ENCODE results near the gene SORBS1.

Gene SORBS1

DNA sequence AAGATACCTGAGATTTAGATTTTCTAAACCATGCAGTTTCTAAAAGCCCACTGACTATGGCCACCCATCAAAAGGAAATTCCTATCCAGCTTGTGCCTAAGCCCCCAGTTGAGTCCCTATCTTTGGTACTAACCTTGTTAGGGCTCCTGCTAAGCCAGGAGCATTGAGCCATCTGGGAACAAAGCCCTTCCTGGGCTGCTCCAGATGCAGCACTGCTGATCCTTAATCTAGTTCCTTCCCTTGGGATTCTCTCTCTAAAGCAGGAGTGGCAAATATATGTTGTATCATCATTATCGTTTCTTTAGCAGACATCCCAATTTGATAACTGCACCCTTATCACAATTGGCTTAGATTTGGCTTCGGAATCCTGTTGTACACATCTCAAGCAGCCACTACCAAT lies 245.7 kb downstream of the SORBS1 start:
- DNase-seq (ENCODE audit: low read depth) = no peak

DNA sequence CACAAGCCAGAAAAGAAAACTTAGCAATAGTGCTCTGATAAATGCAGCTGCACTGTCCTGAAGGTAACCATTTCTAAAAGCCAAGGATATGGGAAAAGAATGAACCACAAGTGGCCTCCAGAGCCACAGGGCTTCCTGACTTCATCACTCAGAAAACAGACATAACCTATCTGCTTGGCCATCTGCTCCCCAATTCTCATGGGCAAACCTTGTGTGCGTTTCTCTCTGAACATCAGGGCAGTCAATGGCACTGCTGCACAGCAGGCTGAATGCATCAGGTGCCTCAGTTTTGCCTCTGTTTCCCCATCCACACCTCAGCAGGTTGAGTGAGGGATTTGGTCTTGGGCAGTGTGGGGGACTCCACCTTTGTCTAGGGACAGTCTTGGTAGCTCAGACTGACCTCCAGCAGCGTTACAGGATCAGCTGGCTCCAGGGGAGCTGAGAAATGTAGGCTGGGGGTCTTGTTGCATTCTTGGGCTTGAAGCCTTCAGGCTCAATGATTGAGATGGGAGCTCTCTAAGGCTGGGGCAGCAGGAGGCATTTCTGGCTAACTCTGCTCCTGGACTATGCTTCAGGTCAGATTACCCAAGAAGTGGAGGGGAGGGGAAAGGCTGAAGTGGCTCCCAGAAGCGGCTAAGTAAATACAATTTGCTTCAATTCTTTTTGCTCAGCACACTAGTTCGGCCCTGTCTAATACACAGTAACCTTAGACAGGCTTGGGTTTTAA lies 246.8 kb downstream of the SORBS1 start:
- no peak for DNase-seq (ENCODE audit: low read depth)

DNA sequence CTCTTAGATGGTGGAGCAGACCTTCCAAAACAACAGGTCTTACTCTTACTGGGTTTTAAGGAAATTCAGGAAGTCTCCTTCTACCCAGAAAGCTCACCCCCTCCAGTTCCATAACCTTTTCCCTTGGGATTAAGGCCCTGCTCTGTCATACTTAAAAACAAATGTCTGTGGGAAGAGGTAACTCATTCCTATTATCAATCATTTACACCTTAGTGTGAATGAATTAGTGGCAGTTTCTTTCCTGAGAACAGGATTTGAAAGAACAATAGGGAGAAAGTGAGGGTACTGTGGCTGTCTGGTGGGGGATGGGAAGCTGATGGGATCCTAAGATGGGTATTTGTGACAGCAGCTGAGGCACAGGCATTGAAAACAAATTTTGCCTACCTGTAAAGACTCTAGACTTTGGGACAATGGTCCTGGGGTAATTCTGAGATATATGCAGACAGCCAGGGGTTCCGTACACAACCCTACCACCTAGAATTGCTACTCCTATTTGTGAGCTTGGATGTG lies 248.1 kb downstream of the SORBS1 start:
- no peak for DNase-seq (ENCODE audit: low read depth)

DNA sequence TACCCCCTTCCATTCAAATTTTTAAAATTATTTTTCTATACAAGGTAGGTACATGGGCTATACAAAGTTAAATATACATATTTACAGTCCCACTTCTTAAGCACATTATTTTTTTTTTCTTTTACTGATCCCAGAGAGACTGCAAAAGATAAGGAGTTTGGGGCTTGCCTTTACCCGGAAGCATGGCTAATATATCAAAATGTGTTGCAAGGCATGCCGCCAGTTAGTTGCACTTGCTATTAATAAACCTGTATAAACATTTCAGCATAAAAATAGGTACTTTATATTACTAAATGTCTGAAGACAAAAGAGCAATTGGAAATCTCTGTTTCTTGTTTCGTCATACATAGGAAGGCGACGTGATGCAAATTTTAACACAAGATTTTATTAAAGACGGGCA lies 248.9 kb downstream of the SORBS1 start:
- no peak for DNase-seq (ENCODE audit: low read depth)

DNA sequence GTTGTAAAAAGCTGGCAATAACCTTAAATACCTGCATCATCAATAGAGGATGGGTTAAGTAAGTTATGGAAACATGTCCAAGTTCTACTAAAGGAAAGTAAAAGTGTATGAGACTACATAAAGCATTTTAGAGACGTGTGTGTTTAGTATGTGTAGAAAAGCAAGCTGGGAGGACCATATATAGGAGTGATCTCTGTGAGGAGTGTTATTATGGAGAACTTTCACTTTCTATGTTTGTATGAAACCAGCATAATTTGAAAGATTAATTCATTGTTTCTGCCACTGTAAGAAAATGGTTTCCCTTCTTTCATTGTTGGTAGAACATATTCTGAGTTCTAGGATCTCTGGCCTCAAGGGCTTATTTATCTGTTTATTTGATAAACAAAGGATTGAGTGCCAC lies 251.2 kb downstream of the SORBS1 start:
- no peak for DNase-seq (ENCODE audit: low read depth)

DNA sequence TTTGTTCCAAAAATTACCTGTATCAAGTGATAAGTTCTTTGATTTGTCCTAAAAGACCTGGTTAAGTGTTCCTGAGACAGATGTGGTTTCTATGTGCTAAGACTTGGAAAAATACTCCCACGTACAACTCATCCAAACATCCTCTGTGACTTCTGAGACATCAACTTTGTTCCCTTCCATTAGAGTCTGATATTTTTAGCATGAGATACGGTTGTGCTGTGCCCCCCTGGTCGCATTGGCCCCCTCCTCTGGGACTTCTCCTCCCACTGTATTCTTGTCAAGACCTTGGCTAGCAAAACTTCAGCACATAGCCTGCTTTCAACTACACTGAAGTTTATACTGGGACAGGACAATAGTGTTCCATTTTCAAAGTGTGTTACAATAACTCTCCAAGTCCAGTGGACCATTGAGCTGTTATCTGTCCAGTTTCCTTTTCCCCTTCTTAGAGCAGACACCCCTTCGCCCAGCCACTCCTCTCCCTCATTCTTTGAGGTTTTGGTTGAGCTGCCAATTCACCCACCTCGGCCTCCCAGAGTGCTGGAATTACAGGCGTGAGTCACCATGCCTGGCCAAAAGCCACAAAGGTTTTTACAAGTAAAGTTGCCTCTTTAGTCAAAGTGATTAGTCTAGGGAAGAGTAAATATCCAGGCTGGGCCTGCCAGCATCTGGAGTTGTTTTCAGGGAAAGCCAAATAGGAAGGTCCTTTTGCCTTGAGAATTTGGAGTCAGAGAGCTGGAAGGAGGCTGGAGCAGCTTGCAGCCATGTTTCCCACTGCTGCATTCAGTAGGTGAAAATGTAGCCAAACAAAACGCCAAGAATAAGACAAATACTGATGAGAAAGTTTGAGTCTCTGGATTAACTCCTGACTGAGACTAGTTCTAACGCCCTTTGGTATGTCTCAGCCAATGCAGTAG lies 252.5 kb downstream of the SORBS1 start:
- DNase-seq (ENCODE audit: low read depth) = no peak

DNA sequence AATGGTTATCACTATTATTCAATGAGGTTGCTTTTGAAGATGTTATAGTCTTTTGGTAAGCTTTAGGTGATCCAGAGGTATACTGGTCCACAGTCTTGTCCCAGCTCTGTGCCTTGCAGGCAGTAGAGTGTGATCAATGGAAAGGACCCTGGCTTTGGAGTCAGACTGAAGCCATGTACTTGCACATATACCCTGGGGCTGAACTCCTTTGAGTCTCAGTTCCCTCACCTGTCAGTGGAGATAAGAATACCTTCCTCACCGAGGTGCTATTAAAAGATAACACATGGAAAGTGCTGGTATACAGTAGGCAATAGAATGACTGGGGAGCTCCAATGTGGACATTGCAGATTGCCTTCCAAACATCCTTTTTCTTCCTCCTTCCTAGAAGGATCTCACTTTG lies 254.3 kb downstream of the SORBS1 start:
- no peak for DNase-seq (ENCODE audit: low read depth)

DNA sequence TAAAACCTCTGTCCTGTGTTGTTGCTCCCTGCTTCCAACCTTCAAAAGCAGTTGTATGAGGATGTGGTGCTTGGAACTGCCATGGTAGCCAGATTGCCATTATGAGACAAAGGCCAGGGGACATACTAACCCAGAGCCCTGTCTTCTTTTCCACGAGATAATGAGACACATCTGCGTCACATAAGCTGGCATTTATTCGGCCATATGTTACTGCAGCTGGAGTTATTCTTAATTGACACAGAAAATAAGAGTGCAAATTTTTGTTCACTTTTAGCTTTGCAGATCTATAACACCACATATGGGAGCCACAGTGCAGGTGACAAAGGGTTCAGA lies 254.9 kb downstream of the SORBS1 start:
- no peak for DNase-seq (ENCODE audit: low read depth)

DNA sequence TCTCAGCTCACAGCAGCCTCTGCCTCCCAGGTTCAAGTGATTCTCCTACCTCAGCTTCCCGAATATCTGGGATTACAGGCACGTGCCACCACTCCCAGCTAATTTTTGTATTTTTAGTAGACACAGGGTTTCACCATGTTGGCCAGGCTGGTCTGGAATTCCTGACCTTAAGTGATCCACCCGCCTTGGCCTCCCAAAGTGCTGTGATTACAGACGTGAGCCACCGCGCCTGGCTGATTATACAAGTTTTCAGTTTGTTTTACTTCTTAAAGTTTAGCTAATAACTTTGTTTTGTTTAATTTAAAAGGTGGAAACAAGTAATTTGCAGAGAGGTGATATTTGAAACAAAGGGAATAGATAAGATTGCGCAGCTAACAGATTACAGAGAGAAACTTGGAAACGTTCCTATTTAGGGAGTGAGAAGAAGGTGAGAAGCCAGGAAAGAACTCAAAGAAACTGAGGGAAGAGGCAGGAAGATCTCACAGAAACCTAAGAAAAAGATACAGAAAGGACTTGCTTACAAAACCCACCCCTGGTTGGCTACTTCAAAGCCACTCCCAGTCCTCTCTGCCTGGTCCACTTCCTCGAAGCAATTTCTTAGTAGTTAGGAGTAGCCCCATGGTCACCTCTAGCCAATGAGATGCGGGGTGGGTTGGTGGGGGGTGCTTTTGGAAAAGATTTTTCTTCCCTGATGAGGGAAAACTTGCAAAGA lies 255.4 kb downstream of the SORBS1 start:
- DNase-seq (ENCODE audit: low read depth) = no peak

DNA sequence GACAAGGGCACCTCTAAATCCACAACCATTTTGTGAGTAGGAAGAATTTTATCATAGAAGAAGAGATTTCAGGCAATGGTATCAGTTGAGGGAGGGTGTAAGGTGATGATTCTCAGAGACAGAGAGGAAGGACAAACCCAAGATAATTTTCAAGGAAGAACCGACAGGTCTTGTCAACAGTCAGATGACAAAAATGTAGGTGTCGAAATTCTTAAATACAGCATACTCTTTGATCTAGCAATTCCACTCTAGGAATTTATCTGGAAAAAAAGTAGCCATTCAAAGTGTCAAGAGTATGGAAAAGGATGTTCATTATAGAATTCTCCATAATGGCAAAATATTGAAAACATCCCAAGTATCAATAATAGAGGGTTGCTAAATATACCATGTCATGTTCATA lies 256.2 kb downstream of the SORBS1 start:
- no peak for DNase-seq (ENCODE audit: low read depth)

DNA sequence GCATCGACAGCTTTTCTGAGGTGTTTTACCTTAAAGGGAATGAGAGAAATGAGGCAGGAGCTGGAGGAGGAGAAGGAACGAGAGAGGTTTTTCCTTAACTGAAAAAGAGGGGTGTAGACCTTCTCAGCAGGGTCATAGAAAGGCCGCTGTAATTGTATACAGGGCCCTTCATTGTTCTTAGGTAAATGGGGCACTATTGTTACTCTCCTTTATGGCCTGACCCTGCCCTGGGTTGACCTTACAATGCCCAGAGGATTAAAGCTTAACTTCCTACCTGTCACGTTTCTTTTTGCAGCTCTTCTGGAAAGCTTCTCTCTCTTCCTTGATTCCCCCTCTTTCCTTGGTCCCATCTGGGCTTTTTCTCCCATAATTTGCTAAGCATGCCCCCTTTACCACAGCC lies 256.7 kb downstream of the SORBS1 start:
- DNase-seq (ENCODE audit: low read depth) = no peak

DNA sequence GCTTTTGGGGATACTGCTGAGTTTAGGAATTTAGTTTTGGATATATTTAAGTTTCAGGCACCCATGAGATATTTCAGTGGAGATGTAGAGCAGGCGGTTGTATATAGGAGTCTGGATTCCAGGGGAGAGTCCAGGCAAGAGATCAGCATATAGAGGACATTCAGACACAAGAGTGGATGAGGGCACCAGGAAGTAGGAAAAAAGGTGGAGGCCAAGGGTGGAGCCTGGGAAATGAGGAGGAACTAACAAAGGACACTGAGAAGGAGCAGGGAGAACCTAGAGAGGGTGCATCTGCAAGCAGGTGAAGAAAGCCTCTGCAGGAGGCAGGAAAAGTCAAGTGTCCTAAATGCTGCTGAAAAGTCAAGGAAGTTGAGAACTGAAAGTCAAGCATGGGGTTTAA lies 257.2 kb downstream of the SORBS1 start:
- DNase-seq (ENCODE audit: low read depth) = no peak

DNA sequence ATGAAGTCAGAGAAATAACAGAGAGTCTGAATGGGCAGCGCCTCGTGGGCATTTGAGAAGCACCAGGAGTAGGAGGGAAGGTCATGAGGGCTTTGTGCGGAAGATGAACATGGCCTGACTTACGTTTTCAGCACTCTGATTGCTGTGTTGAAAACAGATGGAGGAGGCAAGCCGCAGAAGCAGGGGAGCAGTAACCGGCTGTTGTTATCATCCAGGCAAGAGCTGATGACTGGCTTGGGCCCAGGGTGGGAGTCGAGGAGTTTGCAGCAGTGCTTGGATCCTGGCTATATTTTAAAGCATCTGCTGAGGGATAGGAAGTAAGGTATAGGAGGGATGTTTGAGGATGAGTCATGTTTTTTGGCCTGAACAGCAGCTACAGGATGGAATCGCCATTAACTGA lies 257.6 kb downstream of the SORBS1 start:
- no peak for DNase-seq (ENCODE audit: low read depth)

DNA sequence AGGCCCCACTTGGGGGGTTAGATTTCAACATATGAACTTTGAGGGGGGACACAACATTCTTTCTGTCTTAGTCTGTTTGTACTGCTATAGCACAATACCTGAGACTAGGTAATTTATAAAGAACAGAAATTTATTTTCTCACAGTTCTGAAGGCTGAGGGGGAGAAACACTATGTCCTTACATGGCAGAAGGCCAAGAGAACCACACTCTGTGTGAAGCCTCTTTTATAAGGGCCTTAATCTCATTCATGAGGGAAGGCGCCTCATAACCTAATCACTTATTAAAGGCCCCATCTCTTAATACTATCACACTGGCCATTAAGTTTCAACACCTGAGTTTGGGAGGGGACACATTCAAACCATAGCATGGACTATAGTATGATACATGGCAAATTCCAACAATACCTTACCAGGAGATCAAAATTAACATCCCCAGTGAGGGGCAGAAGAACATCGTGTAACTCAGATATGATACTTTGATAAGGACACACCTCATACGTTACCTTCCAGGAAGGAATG lies 261.1 kb downstream of the SORBS1 start:
- DNase-seq (ENCODE audit: low read depth) = no peak

DNA sequence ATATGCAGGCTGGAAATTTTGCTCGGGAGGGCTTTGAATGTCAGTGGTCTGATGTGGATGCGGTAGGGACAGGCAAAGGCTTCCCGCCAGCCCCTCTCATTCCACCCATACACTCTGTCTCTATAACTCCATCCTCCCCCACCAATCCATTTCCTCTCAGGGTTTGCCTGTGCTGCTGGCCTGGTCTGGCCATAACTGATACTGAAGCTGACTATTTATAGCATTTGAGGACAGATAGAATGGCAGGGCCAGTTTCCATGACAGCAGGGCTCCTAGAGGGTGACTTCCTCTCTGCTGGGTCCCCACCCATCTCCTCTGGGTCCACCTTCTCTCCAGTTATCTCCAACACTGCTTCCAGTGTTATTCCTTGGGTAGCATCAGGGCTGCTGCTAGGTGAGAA lies 263.8 kb downstream of the SORBS1 start:
- no peak for DNase-seq (ENCODE audit: low read depth)

DNA sequence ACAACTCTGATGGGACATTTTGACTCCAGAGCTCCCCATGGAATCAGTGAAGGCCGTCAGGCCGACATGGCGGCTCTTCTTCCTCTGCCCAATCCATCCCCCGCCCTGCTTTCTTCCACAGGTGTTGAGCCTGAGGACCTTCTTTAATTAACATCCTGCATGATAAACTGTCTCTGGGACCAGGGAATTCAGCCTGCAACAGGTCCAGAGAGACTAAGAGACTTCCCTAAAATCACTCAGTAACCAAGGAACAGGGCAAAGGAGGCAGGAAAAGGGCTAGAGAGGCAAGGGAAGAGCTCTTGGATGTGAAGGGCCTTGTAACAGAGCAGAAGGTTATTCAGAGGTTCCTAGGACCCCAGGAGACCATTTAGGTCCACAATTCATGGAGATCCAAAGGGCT lies 264.4 kb downstream of the SORBS1 start:
- no peak for DNase-seq (ENCODE audit: low read depth)

DNA sequence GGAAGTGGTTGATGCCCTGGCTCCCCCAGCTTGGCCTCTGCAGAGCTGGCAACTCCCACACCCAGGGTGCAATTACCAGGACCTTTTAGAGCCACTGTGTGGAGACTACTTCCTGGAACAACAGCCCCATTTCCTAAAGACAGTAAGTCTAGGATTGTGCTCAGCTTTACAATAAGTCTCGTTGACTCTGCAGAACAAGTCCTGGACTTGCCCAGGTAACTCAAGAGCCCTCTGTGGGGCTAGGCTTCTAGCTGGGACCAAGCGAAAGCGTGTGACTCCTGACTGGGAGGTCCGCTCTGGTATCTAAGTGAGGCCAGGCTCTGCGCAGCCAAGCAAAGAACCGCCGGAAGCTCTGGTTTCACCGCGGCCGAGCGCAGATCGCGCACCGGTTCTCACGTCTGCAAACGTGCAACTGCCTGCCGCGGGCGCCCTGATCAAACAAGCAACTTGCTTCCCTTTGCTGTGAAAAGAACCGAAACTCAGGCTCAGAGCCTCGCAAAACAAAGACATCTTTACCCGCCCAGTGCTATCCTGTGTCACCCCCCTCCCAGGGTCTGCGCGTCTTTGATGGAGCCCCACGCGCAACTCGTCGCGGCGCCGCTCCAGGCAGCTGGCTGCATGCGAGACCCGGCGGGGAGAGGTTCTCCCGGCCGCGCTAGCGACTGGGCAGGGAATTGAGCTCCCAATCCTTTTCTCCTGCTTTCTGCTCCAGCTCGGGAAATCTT lies 266.0 kb downstream of the SORBS1 start:
- no peak for DNase-seq (ENCODE audit: low read depth)

DNA sequence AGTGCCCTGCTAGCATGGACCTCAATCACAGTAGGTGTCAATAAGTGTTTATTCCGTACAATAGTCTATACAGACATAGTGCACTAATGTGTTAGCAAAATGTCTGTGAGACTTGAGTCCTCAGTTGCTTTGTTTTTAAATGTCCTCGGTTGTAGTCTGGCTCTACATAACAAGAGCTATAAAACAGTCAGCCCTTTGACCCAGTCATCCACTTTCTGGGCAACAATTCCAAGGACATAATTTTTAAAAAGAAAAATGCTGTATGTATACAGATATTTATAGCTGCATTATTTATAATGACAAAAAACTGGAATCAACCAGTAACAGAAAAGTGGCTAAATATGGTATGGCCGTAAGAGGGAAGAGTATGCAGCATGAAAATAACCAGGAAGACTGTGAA lies 267.5 kb downstream of the SORBS1 start:
- no peak for DNase-seq (ENCODE audit: low read depth)

DNA sequence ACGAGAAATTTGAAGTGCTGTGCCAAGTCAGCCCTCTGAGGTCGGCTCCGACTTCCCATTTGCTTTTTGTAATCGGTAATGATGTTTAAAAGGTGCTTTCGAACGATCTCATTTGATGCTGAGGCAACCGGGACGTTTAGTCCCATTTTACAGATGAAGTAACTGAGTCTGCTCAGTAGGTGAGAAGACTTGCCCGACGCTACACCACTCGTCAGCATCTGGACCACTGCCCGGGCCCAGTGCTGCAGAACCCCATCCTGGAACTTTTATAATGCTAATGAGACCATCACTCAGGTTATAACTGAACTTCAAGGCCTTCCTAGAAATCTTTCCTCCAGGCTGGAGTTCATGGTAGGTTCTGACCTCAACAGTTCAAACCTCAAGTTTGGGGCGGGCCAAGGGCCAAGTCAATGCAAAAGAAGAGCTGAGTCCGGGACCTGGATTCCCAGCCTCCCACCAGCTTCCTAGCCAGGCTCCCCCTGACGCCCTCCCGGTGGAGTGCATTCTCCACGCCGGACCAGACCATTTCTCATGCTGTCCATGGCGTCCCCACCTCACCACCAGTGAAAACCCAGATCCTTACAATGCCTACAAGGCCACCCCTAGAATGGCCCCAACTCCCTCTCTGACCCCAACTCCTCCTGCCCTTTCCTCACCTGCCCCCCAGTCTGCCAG lies 269.7 kb downstream of the SORBS1 start:
- DNase-seq (ENCODE audit: low read depth) = no peak

DNA sequence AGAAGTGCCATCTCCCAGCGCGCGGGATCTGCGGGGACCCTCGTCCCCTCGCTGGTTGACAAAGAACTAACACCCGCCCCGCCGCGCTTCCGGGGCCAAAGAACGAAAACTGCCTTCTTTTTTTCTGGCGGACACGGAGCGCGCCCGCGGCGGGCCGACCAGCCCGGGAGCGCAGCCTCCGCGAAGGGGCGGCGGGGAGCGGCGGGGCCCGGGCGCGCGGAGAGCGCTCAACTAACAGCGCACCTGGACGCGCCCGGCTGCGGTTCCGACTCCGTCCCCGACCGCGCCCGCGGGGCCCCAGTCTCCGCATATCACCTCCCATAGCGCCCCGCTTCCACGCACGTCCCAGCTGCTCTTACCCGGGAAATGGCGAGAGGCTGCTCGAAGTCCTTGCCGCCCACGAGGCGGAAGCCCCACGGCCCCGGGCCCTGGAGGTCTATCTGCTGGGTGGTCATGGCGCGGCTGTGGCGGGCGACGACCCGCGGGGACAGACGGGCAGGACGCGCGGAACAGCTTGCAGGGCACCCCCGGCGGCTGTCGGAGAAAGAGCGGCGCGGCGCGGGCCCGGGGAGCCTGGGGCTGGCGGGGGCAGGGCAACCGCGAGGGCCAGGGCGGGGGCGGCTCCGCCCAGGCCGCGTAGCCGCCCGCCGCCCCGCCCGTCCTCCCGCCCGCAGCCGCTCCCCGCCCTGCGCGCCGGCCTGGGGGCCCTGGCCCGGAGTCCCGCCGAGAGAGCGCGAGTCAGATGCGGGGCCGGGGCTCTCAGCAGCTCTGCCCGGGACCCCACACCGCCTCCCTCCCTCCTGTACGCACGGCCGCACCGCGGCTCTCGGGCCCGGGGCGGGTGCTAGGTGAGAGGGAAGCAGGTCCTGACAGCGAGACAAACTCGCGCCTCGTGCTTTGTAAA lies 270.5 kb downstream of the SORBS1 start, which contains the start of gene PDLIM1:
Gene PDLIM1 (minus strand): TSS at position 543 of the 904 bp plus-strand sequence. CDS start 88 bp downstream, at position 455.
- no peak for DNase-seq (ENCODE audit: low read depth)

Measured in stimulated activated CD4-positive, alpha-beta T cell treated with anti-CD3 and anti-CD28 coated beads, Interleukin-2, amount 100 ng/mL, for 4 hours (primary cell).